ENCODE measurements around the gene ARAP1. TPM values are rescaled to one million over a fixed set of nuclear protein-coding genes. Genes with fewer than 3 reads are reported as not detected.
A peak's percentile ranks its signal among the peaks of the same experiment; 100 is the strongest.

Gene ARAP1
- total and polyA plus RNA-seq, 2 experiments from 2014 or later, result 41.5 to 200 TPM

GRCh38 chr11:72665911-72666472 lies 86.2 kb downstream of the ARAP1 start:
- Histone ChIP-seq H3K36me3 (no peaks in the 10 kb centered on the region), H3K9me3 (ENCODE audit: low read depth) (no peaks in the 10 kb centered on the region), H3K27me3 (no peaks in the 10 kb centered on the region), H3K4me1 (ENCODE audit: low read depth) (peaks cover 6% of the 10 kb centered on the region), H3K4me3 (no peak overlapping the region), H3K27ac (no peak overlapping the region)
- no peak for DNase-seq (ENCODE audit: low read depth in 1 of 2, low spot score in 1 of 2)
- TF ChIP-seq CTCF (IDR thresholded peaks at IDR 0.05; ENCODE audit: low read depth, low read length), result no peak

- Histone ChIP-seq H3K4me3 (no peak overlapping the region), H3K4me1 (ENCODE audit: low read depth) (no peaks in the 10 kb centered on the region), H3K27me3 (no peaks in the 10 kb centered on the region), H3K36me3 (no peaks in the 10 kb centered on the region), H3K9me3 (ENCODE audit: low read depth) (no peaks in the 10 kb centered on the region), H3K27ac (no peak overlapping the region)
- no peak for TF ChIP-seq CTCF (IDR thresholded peaks at IDR 0.05; ENCODE audit: low read depth, low read length)
- DNase-seq (ENCODE audit: low read depth in 1 of 2, low spot score in 1 of 2), result no peak
These were observed 90.2 kb downstream of the ARAP1 start for GRCh38 chr11:72662036-72662435.

- Histone ChIP-seq H3K27me3 (no peaks in the 10 kb centered on the region), H3K27ac (no peak overlapping the region), H3K4me1 (ENCODE audit: low read depth) (no peaks in the 10 kb centered on the region), H3K4me3 (no peak overlapping the region), H3K36me3 (no peaks in the 10 kb centered on the region), H3K9me3 (ENCODE audit: low read depth) (no peaks in the 10 kb centered on the region)
- TF ChIP-seq CTCF (IDR thresholded peaks at IDR 0.05; ENCODE audit: low read depth, low read length), result no peak
- DNase-seq (ENCODE audit: low read depth in 1 of 2, low spot score in 1 of 2), result no peak
These were observed 90.7 kb downstream of the ARAP1 start for GRCh38 chr11:72661486-72661885.

GRCh38 chr11:72658989-72659640 lies 93.1 kb downstream of the ARAP1 start:
- Histone ChIP-seq H3K27me3 (no peaks in the 10 kb centered on the region), H3K4me3 (no peak overlapping the region), H3K36me3 (no peaks in the 10 kb centered on the region), H3K4me1 (ENCODE audit: low read depth) (no peaks in the 10 kb centered on the region), H3K27ac (no peak overlapping the region), H3K9me3 (ENCODE audit: low read depth) (no peaks in the 10 kb centered on the region)
- no peak for TF ChIP-seq CTCF (IDR thresholded peaks at IDR 0.05; ENCODE audit: low read depth, low read length)
- no peak for DNase-seq (ENCODE audit: low read depth in 1 of 2, low spot score in 1 of 2)

- H3K27ac ChIP-seq, result no peak overlapping the region
- no peaks in the 10 kb centered on the region for H3K9me3 ChIP-seq (ENCODE audit: low read depth)
- no peaks in the 10 kb centered on the region for H3K36me3 ChIP-seq
- H3K27me3 ChIP-seq, result no peaks in the 10 kb centered on the region
- no peak overlapping the region for H3K4me3 ChIP-seq
- peaks cover 10% of the 10 kb centered on the region for H3K4me1 ChIP-seq (ENCODE audit: low read depth)
- TF ChIP-seq CTCF (IDR thresholded peaks at IDR 0.05; ENCODE audit: low read depth, low read length), result no peak
- peak in 1 of 2 donors; percentile 31 for DNase-seq (ENCODE audit: low read depth in 1 of 2, low spot score in 1 of 2)
These were observed 94.7 kb downstream of the ARAP1 start for GRCh38 chr11:72657411-72658100.
